ENCODE measurements around the gene CHRM1.
A peak's percentile ranks its signal among the peaks of the same experiment; 100 is the strongest.

DNA sequence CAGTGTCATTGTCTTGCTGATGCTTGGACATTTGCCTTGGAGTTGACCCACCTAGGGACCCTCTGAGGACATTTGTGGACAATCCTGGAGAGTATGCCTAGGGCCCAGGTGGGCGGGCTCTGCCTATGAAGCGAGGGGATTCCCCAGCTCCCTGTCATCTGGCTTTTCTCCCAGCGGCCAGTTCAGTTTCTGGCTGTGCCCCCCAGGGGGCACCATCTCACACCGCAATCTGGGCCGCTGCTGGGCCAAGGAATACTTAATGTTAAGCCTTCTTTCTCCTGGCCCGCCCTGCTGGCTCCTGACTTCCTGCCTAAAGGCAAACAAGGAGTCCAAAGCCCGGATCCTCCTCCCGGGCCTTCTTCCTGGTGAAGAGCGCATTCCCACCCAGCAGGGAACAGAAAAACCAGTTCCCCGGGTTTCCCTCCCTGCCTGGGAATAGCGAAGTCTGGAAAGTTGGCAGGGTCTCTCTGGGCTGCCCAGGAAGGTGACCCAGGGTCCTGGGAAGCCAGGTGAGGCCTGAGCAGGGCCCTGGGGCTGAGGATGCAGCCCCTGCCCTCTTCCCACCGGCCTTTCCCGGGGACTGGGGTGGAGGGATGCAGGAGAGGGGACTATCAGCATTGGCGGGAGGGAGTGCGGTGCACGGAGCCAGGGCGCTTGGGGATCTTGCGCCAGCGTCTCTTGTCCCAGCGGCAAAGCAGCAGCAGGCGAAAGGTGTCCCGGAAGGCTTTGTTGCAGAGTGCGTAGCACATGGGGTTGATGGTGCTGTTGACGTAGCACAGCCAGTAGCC lies 11.9 kb downstream of the CHRM1 start:
- TF ChIP-seq, protein P1, sequence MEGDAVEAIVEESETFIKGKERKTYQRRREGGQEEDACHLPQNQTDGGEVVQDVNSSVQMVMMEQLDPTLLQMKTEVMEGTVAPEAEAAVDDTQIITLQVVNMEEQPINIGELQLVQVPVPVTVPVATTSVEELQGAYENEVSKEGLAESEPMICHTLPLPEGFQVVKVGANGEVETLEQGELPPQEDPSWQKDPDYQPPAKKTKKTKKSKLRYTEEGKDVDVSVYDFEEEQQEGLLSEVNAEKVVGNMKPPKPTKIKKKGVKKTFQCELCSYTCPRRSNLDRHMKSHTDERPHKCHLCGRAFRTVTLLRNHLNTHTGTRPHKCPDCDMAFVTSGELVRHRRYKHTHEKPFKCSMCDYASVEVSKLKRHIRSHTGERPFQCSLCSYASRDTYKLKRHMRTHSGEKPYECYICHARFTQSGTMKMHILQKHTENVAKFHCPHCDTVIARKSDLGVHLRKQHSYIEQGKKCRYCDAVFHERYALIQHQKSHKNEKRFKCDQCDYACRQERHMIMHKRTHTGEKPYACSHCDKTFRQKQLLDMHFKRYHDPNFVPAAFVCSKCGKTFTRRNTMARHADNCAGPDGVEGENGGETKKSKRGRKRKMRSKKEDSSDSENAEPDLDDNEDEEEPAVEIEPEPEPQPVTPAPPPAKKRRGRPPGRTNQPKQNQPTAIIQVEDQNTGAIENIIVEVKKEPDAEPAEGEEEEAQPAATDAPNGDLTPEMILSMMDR (IDR thresholded peaks at IDR 0.05): peak; percentile 41 to 76 (median 62)
- no peak for TF ChIP-seq EP300 (IDR thresholded peaks at IDR 0.05)
